ENCODE measurements around the gene ZMYM4.

DNA sequence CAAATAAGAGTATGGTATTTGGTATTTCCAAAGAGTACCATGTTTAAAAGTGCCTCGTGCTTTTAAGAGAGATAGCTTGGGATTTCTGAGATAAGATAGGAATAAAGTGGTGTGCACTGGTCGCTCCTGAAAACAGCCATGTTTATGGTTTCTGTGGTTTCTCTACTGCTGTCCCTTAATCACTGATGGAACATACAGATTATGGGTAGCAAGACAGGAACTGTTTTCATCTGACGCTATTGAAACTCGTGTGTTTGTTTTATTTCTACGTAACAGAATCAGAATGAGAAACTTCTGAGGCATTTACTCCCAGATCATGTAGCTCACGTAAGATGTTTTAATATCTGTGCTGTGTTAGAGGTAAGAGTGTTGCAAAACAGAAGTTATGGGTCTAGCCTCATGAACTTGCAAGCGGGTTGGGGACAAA, 162.7 kb downstream of the ZMYM4 start:
- TF ChIP-seq, protein P1, sequence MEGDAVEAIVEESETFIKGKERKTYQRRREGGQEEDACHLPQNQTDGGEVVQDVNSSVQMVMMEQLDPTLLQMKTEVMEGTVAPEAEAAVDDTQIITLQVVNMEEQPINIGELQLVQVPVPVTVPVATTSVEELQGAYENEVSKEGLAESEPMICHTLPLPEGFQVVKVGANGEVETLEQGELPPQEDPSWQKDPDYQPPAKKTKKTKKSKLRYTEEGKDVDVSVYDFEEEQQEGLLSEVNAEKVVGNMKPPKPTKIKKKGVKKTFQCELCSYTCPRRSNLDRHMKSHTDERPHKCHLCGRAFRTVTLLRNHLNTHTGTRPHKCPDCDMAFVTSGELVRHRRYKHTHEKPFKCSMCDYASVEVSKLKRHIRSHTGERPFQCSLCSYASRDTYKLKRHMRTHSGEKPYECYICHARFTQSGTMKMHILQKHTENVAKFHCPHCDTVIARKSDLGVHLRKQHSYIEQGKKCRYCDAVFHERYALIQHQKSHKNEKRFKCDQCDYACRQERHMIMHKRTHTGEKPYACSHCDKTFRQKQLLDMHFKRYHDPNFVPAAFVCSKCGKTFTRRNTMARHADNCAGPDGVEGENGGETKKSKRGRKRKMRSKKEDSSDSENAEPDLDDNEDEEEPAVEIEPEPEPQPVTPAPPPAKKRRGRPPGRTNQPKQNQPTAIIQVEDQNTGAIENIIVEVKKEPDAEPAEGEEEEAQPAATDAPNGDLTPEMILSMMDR (conservative IDR thresholded peaks at IDR 0.05; ENCODE audit: low read length), result no peak
- no peak for TF ChIP-seq EZH2phosphoT487 (IDR thresholded peaks at IDR 0.05; ENCODE audit: borderline replicate concordance)
